GM12878 (cell line): ENCODE data around the gene C10orf143. TPM values are rescaled to one million over a fixed set of nuclear protein-coding genes. Genes with fewer than 3 reads are reported as not detected.

Experiments
- ATAC-seq: fragments of 200-7000 bp; cut with Tn5 transposase; 3 replicates; pipeline ENCODE4 v1.9.1; 2020; ENCODE audit warnings: mild to moderate bottlenecking, moderate library complexity
- BruUV-seq: library from RNA; stranded (reverse); fragments of 400-500 nt; replicated peaks from 2 replicates; lab custom pipeline; 2021; lab: Mats Ljungman, UMichigan
- CTCF ChIA-PET: fragments of 300-600 bp; sonication (Branson Sonifier 250); formaldehyde crosslinking; extraction: SDS; loops from one replicate; lab custom pipeline; 2021; ENCODE audit warnings: inconsistent platforms; lab: Yijun Ruan, JAX
- POLR2A ChIA-PET: fragments of 350-600 bp; formaldehyde crosslinking; extraction: SDS; loops from one replicate; lab custom pipeline; 2021; ENCODE audit warnings: inconsistent platforms; lab: Charles Lee
- RAD21 ChIA-PET: fragments of 300-600 bp; sonication (Branson Sonifier 250); formaldehyde crosslinking; loops from one replicate; lab custom pipeline; 2023; ENCODE audit warnings: antibody characterized with exemption; ENCODE audit not compliant: unreplicated experiment; lab: Charles Lee
- SMC1A ChIA-PET: fragments of 300-600 bp; sonication (Branson Sonifier 250); formaldehyde crosslinking; loops from one replicate; lab custom pipeline; 2023; ENCODE audit not compliant: unreplicated experiment, uncharacterized antibody; lab: Charles Lee
- DNase-seq: peaks from one replicate; pipeline ENCODE4 v3.0.0-alpha.2; 2011; ENCODE audit warnings: low read depth, low spot score
- FAIRE-seq: peaks from 3 replicates; lab custom pipeline; 2011; peaks lifted over from hg19 to GRCh38; lab: Jason Lieb, UNC
- H2AFZ ChIP-seq: 2 replicates; pipeline ENCODE4 v1.6.0; 2011; ENCODE audit warnings: low read depth, low read length, control low read depth; ENCODE audit not compliant: control insufficient read depth
- H3K27ac ChIP-seq: 2 replicates; pipeline ENCODE4 v1.5.1; 2011; ENCODE audit warnings: control low read depth; ENCODE audit not compliant: control insufficient read depth, insufficient read depth
- H3K27me3 ChIP-seq, 2 experiments: replicated peaks in 1 of 2; 2 replicates each; pipeline versions ENCODE4 v1.6.0 to v1.6.1; 2011; ENCODE audit warnings: low read length in 1 of 2; ENCODE audit not compliant: control insufficient read depth in 2 of 2, insufficient read depth in 2 of 2
- H3K36me3 ChIP-seq, 2 experiments: 2 replicates each; pipeline ENCODE4 v1.5.1; 2011; ENCODE audit warnings: low read length in 1 of 2; ENCODE audit not compliant: control insufficient read depth in 2 of 2, insufficient read depth in 2 of 2
- H3K4me1 ChIP-seq: 2 replicates; pipeline ENCODE4 v1.6.1; 2011; ENCODE audit warnings: mild to moderate bottlenecking, low read length, moderate library complexity, mixed read lengths; ENCODE audit not compliant: control insufficient read depth, insufficient read depth
- H3K4me2 ChIP-seq: 2 replicates; pipeline ENCODE4 v1.6.0; 2011; ENCODE audit warnings: control low read depth; ENCODE audit not compliant: control insufficient read depth, insufficient read depth
- H3K4me3 ChIP-seq: fragments of 200-600 bp; sonication (generic); 2 replicates; pipeline ENCODE4 v1.5.1; 2016
- H3K79me2 ChIP-seq: 2 replicates; pipeline ENCODE4 v1.6.0; 2011; ENCODE audit warnings: low read length; ENCODE audit not compliant: control insufficient read depth, insufficient read depth
- H3K9ac ChIP-seq: 2 replicates; pipeline ENCODE4 v1.8.0; 2011; ENCODE audit warnings: low read length, control low read depth, mixed read lengths; ENCODE audit not compliant: control insufficient read depth, insufficient read depth
- H3K9me3 ChIP-seq: replicated peaks from 3 replicates; pipeline ENCODE4 v1.5.1; 2011; ENCODE audit warnings: mild to moderate bottlenecking, low read length; ENCODE audit not compliant: control insufficient read depth, insufficient read depth
- H4K20me1 ChIP-seq: 2 replicates; pipeline ENCODE4 v1.6.0; 2011; ENCODE audit not compliant: control insufficient read depth, insufficient read depth
- BMI1 ChIP-seq: fragments of 450-650 bp; IDR thresholded peaks from 2 replicates; pipeline ENCODE4 v1.6.1; 2016; ENCODE audit warnings: mild to moderate bottlenecking, moderate library complexity, borderline replicate concordance
- NBN ChIP-seq: fragments of 450-650 bp; IDR thresholded peaks from 2 replicates; pipeline ENCODE4 v1.6.1; 2016
- NR2F1 ChIP-seq: fragments of 450-650 bp; conservative IDR thresholded peaks from 2 replicates; pipeline ENCODE4 v1.6.1; 2017; ENCODE audit warnings: mild to moderate bottlenecking
- NRF1 ChIP-seq: conservative IDR thresholded peaks from 2 replicates; pipeline ENCODE4 v1.6.1; 2011; ENCODE audit warnings: mild to moderate bottlenecking, low read depth, low read length, improper control_type of control experiment
- PAX8 ChIP-seq: fragments of 450-650 bp; IDR thresholded peaks from 2 replicates; pipeline ENCODE4 v1.6.1; 2017; ENCODE audit warnings: mild to moderate bottlenecking, moderate library complexity
- POLR2AphosphoS2 ChIP-seq: IDR thresholded peaks from 2 replicates; pipeline ENCODE4 v1.6.1; 2011; ENCODE audit warnings: low read depth, mild to moderate bottlenecking, low read length, improper control_type of control experiment, moderate library complexity
- RB1 ChIP-seq: fragments of 450-650 bp; formaldehyde crosslinking; IDR thresholded peaks from 2 replicates; pipeline ENCODE4 v1.6.1; 2017; ENCODE audit warnings: mild to moderate bottlenecking, borderline replicate concordance
- RUNX3 ChIP-seq: IDR thresholded peaks from 2 replicates; pipeline ENCODE4 v1.6.1; 2012; ENCODE audit warnings: low read length, inconsistent platforms
- ZNF207 ChIP-seq: fragments of 450-650 bp; IDR thresholded peaks from 2 replicates; pipeline ENCODE4 v1.6.1; 2014; ENCODE audit warnings: antibody characterized with exemption, mild to moderate bottlenecking, borderline replicate concordance
- WGBS: methylation state at CpG from one replicate; pipeline ENCODE4 v1.1.6; 2016; ENCODE audit warnings: low lambda C conversion rate; ENCODE audit not compliant: insufficient replicate concordance, insufficient coverage; ENCODE audit errors: missing lambda C conversion rate; 5-methylcytosine and 5-hydroxymethylcytosine counted together
- in situ Hi-C: fragments of 300-500 bp; cut with MboI; formaldehyde crosslinking; loops from 9 replicates; pipeline ENCODE4 v1.14.3; 2018; ENCODE audit warnings: mixed read lengths
- intact Hi-C: fragments of 100-400 bp; cut with micrococcal nuclease; formaldehyde crosslinking; loops from one replicate; pipeline ENCODE4 v1.14.2; 2022; ENCODE audit not compliant: unreplicated experiment
- polyA plus RNA-seq, 11 experiments: library from polyadenylated mRNA; depleted of rRNA in 4 of 11; unstranded in 6 of 11; stranded (reverse) in 5 of 11; fragments of >200 nt; fragmentation: Nextera tagmentation in 4 of 11; fragmentation: Illumina TruSeq in 1 of 11; extraction: Ambion mirVana in 4 of 11; extraction: Trizol in 1 of 11; gene quantifications; 1 replicate in 1 of 11; 2 replicates in 10 of 11; pipeline versions ENCODE4 v1.2.1 to v1.2.3, GENCODE V29; 2011 to 2016; ENCODE audit warnings: inconsistent platforms in 2 of 11, missing spikeins in 2 of 11, low read depth in 1 of 11
- total RNA-seq, 4 experiments: library from RNA; depleted of rRNA in 3 of 4; stranded (reverse); fragments of >200 nt in 3 of 4; fragmentation: Illumina TruSeq in 1 of 4; extraction: Trizol in 1 of 4; gene quantifications; 2 replicates each; pipeline versions ENCODE4 v1.2.1 to v1.2.3, GENCODE V29; 2013 to 2021

Gene C10orf143
- total and polyA plus RNA-seq, 10 of the 15 experiments (the other 5 are each of a cell fraction or from before 2014, with no cell fraction given) = 0.64 to 7.9 (median 2.6) TPM

DNA sequence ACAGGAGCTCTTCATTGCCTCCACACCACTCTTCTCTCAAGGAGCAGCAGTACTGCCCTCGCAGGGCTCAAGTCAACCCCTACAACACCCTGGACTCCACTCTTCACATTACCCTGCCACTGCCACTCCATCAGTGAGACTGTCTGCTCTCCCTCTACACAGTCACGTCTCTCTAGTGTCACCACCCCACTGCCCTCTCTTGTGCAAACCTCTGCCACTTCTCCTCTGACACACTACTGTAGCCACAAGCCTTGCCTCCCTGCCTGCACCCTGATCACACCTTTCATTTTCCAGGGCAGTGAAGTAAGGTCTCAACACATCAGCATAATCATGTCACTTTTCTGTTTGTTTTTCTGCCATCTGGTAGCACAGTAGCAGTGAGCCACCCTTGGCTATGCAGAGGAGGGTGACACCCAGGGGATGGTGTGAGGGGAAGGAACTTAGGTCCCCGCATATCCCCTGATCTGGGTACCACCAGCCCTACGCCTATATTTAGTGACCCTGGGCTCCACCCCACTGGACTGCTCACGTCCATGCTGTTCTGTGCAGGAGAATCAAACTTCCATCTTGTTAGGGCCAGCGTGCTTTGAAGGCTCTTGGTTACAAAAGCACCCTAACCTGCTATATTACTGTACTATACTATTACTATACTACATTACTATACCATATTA, 1.6 kb downstream of the C10orf143 start:
- Histone ChIP-seq H3K79me2 (peaks cover 16% of the 10 kb centered on the region), H2AFZ (no peak overlapping the region), H3K9ac (peak overlapping the region; percentile 90), H3K4me2 (peak overlapping the region; percentile 100), H3K4me3 (peak overlapping the region; percentile 62), H3K9me3 (no peaks in the 10 kb centered on the region), H3K4me1 (peaks cover 17% of the 10 kb centered on the region), H3K36me3 (no peaks in the 10 kb centered on the region), H4K20me1 (no peaks in the 10 kb centered on the region), H3K27me3 (no peaks in the 10 kb centered on the region), H3K27ac (peak overlapping the region; percentile 20; the same call in 1 of the 2 replicates)
- CTCF ChIA-PET = interaction anchor here (0.8 to 3.9 kb wide), 13 partner anchors 10 to 220 kb away, joined by 3 to 45 read pairs (median 9); partner anchors contain the start of gene GLRX3
- no peak for TF ChIP-seq NBN
- TF ChIP-seq BMI1 = no peak
- TF ChIP-seq RB1 = no peak
- TF ChIP-seq NR2F1 = no peak
- TF ChIP-seq NRF1 = no peak
- no peak for TF ChIP-seq ZNF207
- no peak for TF ChIP-seq POLR2AphosphoS2
- no peak for TF ChIP-seq RUNX3
- no peak for TF ChIP-seq PAX8
- no TSS peak for BruUV-seq
- FAIRE-seq = no peak
- in situ Hi-C loops = loop anchor here (25.0 kb wide), 1 partner anchor 1072 kb away; no protein-coding TSS in a partner anchor
- SMC1A ChIA-PET = interaction anchor here (1.0 to 3.1 kb wide), 6 partner anchors 19 to 51 kb away, joined by 3 to 19 read pairs (median 10); partner anchors contain the start of gene GLRX3
- intact Hi-C loops = loop anchor here (5.0 kb wide), 1 partner anchor 222 kb away; no protein-coding TSS in a partner anchor
- no peak for ATAC-seq
- DNase-seq = no peak
- RAD21 ChIA-PET = interaction anchor here (0.7 to 3.1 kb wide), 4 partner anchors 19 to 220 kb away, joined by 3 to 55 read pairs (median 6); partner anchors contain the start of gene GLRX3
- POLR2A ChIA-PET = interaction anchor here (0.6 to 3.1 kb wide), 4 partner anchors 28 to 40 kb away, joined by 3 to 48 read pairs (median 7); partner anchors contain the start of gene GLRX3
- 11% methylated on average over 6 of the region's 6 CpGs for WGBS
